ENCODE data around the gene ZNF317.

ZNF317 gene

GRCh38 chr19:9149997-9150396 is 9.8 kb downstream of the ZNF317 start:
- TF ChIP-seq CTCF (IDR thresholded peaks at IDR 0.05; ENCODE audit: borderline replicate concordance, insufficient read depth, low read depth, low read length), result no peak
- no peak overlapping the region for H3K4me3 ChIP-seq (ENCODE audit: low read depth, low read length)

- no peak for TF ChIP-seq CTCF (IDR thresholded peaks at IDR 0.05; ENCODE audit: borderline replicate concordance, insufficient read depth, low read depth, low read length)
- H3K4me3 ChIP-seq (ENCODE audit: low read depth, low read length), result no peak overlapping the region
These were observed 10.5 kb downstream of the ZNF317 start for GRCh38 chr19:9150650-9151049.

- no peak overlapping the region for H3K4me3 ChIP-seq (ENCODE audit: low read depth, low read length)
- TF ChIP-seq CTCF (IDR thresholded peaks at IDR 0.05; ENCODE audit: borderline replicate concordance, insufficient read depth, low read depth, low read length), result no peak
These were observed 11.2 kb downstream of the ZNF317 start for GRCh38 chr19:9151367-9151766.

GRCh38 chr19:9155591-9155990 is 15.4 kb downstream of the ZNF317 start:
- H3K4me3 ChIP-seq (ENCODE audit: low read depth, low read length), result no peak overlapping the region
- no peak for TF ChIP-seq CTCF (IDR thresholded peaks at IDR 0.05; ENCODE audit: borderline replicate concordance, insufficient read depth, low read depth, low read length)

- H3K4me3 ChIP-seq (ENCODE audit: low read depth, low read length), result no peak overlapping the region
- no peak for TF ChIP-seq CTCF (IDR thresholded peaks at IDR 0.05; ENCODE audit: borderline replicate concordance, insufficient read depth, low read depth, low read length)
These were observed 16.1 kb downstream of the ZNF317 start for GRCh38 chr19:9156304-9156703.

GRCh38 chr19:9159891-9160290 is 19.7 kb downstream of the ZNF317 start:
- H3K4me3 ChIP-seq (ENCODE audit: low read depth, low read length), result no peak overlapping the region
- no peak for TF ChIP-seq CTCF (IDR thresholded peaks at IDR 0.05; ENCODE audit: borderline replicate concordance, insufficient read depth, low read depth, low read length)

GRCh38 chr19:9161427-9161826 is 21.2 kb downstream of the ZNF317 start:
- H3K4me3 ChIP-seq (ENCODE audit: low read depth, low read length), result no peak overlapping the region
- TF ChIP-seq CTCF (IDR thresholded peaks at IDR 0.05; ENCODE audit: borderline replicate concordance, insufficient read depth, low read depth, low read length), result no peak

Data from GM12875 (cell line).